HCEC 1CT (cell line): ENCODE data around the gene TMEFF1.

Experiments used
- DNase-seq: peaks from one replicate; pipeline ENCODE4 v3.0.0-alpha.2; 2017

TMEFF1 gene

DNA sequence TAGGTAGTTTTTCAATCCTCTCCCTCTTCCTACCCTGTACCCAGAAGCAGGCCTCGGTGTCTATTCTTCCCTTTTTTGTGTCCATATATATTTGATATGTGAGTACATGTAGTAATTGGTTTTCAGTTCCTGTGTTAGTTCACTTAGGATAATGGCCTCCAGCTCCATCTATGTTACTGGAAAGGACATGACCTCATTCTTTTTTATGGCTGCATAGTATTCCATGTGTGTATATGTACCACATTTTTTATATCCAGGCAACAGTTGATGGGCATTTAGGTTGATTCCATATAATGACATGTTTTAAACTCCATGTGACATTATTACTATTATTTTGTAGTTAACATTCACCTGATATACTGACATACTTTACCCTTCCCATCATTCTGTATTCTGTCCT lies 154.0 kb downstream of the TMEFF1 start:
- DNase-seq = no peak
